ENCODE results near the gene KRTAP5-3. TPM values are rescaled to one million over a fixed set of nuclear protein-coding genes. Genes with fewer than 3 reads are reported as not detected.

Gene KRTAP5-3
- total RNA-seq, 4 donors from 2014 or later: not detected

- TF ChIP-seq CTCF (IDR thresholded peaks at IDR 0.05) (no peak), POLR2A (IDR thresholded peaks at IDR 0.05) (no peak)
- H3K4me1 ChIP-seq: peaks cover 15 to 33% of the 10 kb centered on the region in 2 donors
These were observed 38.2 kb downstream of the KRTAP5-3 start for GRCh38 chr11:1570001-1570453.

GRCh38 chr11:1569251-1569780, 38.9 kb downstream of the KRTAP5-3 start:
- Histone ChIP-seq H3K4me3 (replicated peaks in 1 of 3) (no peak overlapping the region), H3K36me3 (no peaks in the 10 kb centered on the region), H3K4me1 (peaks cover 15 to 31% of the 10 kb centered on the region in 2 donors), H3K27me3 (no peaks in the 10 kb centered on the region), H3K9me3 (no peaks in the 10 kb centered on the region), H3K27ac (no peak overlapping the region)
- intact Hi-C loops (cut with DNase I): no loop called here
- WGBS, 2 donors: 87 to 88% methylated on average over 10 to 14 of the region's 14 CpGs
- TF ChIP-seq POLR2A (IDR thresholded peaks at IDR 0.05): no peak
- no peak for TF ChIP-seq CTCF (IDR thresholded peaks at IDR 0.05)
- no peak for DNase-seq

More at GRCh38 chr11:1570001-1570453, 38.2 kb downstream of the KRTAP5-3 start:
- no peaks in the 10 kb centered on the region for H3K27me3 ChIP-seq
- intact Hi-C loops (cut with DNase I): loop anchor here (5.0 kb wide), 1 partner anchor 368 kb away; no protein-coding TSS in a partner anchor
- no peak for DNase-seq
- H3K27ac ChIP-seq: no peak overlapping the region
- no peaks in the 10 kb centered on the region for H3K9me3 ChIP-seq
- no peak overlapping the region for H3K4me3 ChIP-seq (replicated peaks in 1 of 3)
- H3K36me3 ChIP-seq: no peaks in the 10 kb centered on the region
- WGBS, 2 donors: 52 to 83% methylated on average over 9 to 11 of the region's 11 CpGs

- whole genome bisulfite sequencing, 2 donors: 62 to 69% methylated on average over 11 to 12 of the region's 13 CpGs
- Histone ChIP-seq H3K36me3 (no peaks in the 10 kb centered on the region), H3K27ac (no peak overlapping the region), H3K9me3 (no peaks in the 10 kb centered on the region), H3K27me3 (no peaks in the 10 kb centered on the region), H3K4me3 (replicated peaks in 1 of 3) (no peak overlapping the region), H3K4me1 (peaks cover 11 to 23% of the 10 kb centered on the region in 2 donors)
- DNase-seq: no peak
- intact Hi-C loops (cut with DNase I): no loop called here
- no peak for TF ChIP-seq CTCF (IDR thresholded peaks at IDR 0.05)
- no peak for TF ChIP-seq POLR2A (IDR thresholded peaks at IDR 0.05)
These were observed 39.8 kb downstream of the KRTAP5-3 start for GRCh38 chr11:1568441-1568911.

- Histone ChIP-seq H3K27me3 (no peaks in the 10 kb centered on the region), H3K4me3 (replicated peaks in 1 of 3) (no peak overlapping the region), H3K27ac (no peak overlapping the region), H3K36me3 (no peaks in the 10 kb centered on the region), H3K9me3 (no peaks in the 10 kb centered on the region), H3K4me1 (peaks cover 3 to 15% of the 10 kb centered on the region in 2 donors)
- WGBS, 2 donors: 65% methylated on average over 5 of the region's 7 CpGs; no CpG with 5 or more reads in 1 of the 2 donors
- TF ChIP-seq POLR2A (IDR thresholded peaks at IDR 0.05) (no peak), CTCF (IDR thresholded peaks at IDR 0.05) (no peak)
- intact Hi-C loops (cut with DNase I): no loop called here
- no peak for DNase-seq
These were observed 40.6 kb downstream of the KRTAP5-3 start for GRCh38 chr11:1567721-1568100.

- Histone ChIP-seq H3K4me3 (replicated peaks in 1 of 3) (no peak overlapping the region), H3K27ac (no peak overlapping the region), H3K9me3 (no peaks in the 10 kb centered on the region), H3K27me3 (no peaks in the 10 kb centered on the region), H3K4me1 (peaks cover 0 to 10% of the 10 kb centered on the region in 2 donors), H3K36me3 (no peaks in the 10 kb centered on the region)
- TF ChIP-seq POLR2A (IDR thresholded peaks at IDR 0.05) (no peak), CTCF (IDR thresholded peaks at IDR 0.05) (no peak)
- intact Hi-C loops (cut with DNase I): no loop called here
- 39 to 68% methylated on average over 6 to 7 of the region's 13 CpGs for WGBS, 2 donors
- no peak for DNase-seq
These were observed 41.1 kb downstream of the KRTAP5-3 start for GRCh38 chr11:1567052-1567720.

Data from thyroid gland (tissue), 4 donors.